GM21619 (cell line): ENCODE measurements around the gene FUT6.

Experiments used
- ATAC-seq: cut with Tn5 transposase; IDR thresholded peaks from one replicate; pipeline ENCODE4 v1.9.1; 2021; ENCODE audit not compliant: unreplicated experiment

FUT6 gene

GRCh38 chr19:5828661-5829566, 10.6 kb downstream of the FUT6 start:
- no peak for ATAC-seq

- peak; percentile 51 for ATAC-seq
Observed at GRCh38 chr19:5827891-5828660, 11.4 kb downstream of the FUT6 start.

DNA sequence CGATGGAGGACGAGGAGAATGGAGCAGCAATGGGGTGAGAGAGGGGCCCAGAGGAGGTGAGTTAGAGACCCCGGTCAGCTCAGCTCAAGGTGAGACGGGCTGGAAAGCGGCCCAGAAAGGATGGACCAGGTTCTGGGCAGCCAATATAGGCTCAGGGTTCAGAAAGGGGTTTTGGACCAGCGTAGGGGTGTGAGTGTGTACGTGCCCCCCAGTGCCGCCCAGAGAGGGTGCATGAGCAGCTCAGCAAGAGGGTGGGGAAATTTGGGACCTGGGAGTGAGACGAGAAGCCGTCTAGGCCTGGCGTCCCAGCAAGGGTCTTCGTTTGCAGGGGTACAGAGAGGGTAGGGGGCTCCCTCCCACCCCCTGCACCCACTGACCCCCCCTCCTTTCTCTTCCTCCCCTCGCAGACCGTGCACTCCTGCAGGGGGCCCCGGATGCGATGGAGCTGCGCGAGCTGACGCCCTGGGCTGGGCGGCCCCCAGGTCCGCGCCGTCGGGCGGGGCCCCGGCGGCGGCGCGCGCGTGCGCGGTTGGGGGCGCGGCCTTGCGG, 12.1 kb downstream of the FUT6 start:
- peak; percentile 35 for ATAC-seq

DNA sequence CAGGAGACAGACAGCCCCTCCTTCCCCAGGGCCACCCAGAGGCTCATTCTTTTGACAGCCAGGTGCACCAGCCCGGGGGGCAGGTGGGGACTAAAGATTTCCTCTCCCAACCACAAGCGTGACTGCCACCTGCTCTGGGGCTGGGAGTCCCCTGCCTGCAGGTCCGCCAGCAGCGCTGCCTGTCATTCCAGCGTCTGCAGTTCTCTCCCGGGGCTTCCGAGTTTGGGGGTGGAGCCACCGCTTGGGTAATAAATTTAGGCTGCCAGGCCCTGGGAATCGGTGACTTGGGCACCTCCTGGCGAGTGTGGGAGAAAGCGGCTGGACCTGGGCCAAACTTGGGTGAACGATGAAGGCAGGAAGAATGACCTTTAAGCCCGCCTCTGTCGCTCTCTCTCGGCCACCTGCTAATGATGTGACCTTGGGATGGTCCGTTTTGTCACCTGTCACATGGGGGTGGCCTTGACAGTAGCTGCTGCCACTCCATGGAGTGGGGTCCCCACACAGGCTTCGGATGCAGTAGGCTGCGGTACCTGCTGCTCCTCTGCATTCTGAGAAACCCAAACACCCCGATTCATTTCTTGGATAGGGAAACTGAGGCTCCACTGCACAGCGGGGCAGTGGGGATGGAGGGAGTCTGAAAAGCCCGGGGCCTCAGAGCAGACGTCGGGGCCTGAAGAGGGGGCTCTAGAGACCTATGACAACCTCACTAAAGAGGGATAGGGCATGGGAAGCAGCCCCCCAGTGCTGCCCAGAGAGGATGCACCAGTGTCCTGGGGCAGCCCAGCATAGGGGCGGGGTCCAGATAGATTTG, 12.8 kb downstream of the FUT6 start:
- no peak for ATAC-seq

DNA sequence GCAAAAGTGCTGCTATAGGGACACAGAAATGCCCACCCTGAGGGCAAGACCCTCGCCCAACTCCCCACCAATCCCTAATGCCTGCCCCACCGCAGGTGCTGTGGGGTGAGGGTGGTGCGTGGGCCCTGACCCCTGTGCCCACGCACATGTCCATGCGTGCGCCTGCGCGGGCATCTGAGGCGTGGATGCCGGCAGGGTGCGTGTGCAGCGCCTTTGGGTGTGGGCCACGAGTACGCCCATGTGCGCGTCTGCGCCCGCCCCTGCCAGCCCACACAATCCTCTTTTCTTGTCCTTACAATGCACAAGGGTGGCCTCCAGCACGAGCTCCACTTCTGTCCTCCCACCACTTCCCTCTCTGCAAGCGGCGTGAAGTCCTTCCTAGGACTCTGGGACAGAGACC, 14.3 kb downstream of the FUT6 start:
- no peak for ATAC-seq

GRCh38 chr19:5824751-5825150, 14.8 kb downstream of the FUT6 start:
- no peak for ATAC-seq

DNA sequence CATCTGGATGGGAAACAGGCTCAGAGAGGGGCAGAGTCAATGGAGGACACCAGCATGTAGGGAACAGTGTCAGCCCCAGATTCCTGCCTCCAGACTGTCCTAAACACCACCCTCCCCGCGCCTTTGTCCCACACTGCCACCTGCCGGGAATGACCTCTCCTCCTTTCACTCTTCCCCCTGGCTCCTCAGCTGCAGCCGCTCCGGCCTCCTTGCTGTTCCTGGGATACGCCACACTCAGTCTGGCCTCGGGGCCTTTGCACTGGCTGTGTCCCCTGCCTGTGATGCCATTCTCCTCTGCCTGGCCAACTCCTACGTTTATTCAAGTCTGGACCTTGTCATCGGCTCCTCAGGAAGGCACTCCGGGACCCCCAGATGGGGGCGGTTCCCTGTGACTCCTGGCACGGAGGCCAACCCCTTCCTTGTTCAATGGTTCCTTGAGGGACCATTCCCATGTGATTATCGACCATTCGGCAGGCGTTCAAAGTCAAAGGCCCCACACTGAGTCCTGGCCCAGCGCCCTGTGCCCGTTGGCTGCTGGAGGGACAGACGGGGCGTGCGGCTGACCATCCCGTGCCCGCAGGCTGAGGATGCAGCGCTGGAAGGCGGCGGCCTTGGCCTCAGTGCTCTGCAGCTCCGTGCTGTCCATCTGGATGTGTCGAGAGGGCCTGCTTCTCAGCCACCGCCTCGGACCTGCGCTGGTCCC, 15.8 kb downstream of the FUT6 start:
- no peak for ATAC-seq

DNA sequence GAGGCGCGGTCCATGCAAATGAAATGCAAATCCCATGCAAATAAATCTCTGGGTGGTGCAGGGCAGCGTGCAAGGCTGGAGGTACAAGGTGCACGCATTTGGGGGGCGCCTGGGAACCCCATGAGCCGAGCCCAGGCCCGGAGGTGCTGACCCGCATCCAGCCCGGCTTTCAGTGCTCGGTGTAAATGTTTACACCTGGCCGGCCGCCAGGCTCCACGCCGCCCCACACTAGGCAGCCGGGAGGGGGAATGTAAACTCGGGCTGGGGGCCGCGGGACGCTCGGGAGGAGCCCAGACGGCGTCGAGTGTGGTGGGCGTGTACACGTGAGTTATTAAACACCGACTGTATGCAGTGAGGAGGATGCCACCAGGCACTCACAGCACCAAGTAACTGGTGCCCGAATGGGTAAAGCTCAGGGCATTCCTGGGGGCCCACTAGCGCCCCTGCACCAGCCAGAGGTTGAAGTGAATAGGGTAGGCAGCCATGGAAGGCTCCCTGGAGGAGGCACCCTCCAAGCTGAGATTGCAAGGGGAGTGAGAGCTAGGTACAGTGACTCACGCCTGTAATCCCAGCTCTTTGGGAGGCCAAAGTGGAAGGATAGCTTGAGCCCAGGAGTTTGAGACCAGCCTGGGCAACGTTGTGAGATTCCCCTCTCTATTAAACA, 17.2 kb downstream of the FUT6 start:
- ATAC-seq, result no peak

- no peak for ATAC-seq
Observed at GRCh38 chr19:5821521-5822180, 17.9 kb downstream of the FUT6 start.

DNA sequence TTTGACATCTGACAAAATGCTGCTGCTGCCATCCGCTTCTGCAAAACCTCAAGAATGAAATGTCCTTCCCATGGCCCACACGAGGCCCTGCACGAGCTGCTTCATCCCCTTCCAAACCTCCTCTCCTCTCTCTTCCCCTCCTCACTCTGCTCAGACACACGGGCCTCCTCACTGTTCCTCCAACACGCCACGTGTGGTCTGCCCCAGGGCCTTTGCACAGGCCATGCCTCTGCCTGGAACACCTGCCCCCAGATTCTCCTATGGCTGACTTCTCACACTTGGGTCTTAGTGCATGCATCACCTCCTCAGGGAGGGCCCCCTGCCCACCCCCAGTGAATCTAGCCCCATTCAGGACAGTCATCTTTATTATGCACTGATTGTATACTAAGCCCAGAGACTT, 18.7 kb downstream of the FUT6 start:
- no peak for ATAC-seq

GRCh38 chr19:5818594-5818993, 20.9 kb downstream of the FUT6 start:
- ATAC-seq, result no peak

DNA sequence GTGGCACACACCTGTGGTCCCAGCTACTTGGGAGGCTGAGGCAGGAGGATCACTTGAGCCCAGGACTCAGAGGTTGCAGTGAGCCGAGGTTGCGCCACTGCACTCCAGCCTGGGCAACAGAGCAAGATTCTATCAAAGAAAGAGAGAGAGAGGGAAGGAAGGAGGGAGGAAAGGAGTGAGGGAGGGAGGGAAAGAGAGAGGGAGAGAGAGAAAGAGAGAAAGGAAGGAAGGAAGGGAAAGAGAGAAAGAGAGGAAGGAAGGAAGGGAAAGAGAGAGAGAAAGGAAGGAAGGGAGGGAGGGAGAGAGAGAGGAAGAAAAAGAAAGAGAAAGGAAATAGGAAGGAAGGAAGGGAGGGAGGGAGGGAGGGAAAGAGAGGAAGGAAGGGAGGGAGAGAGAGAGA, 22.3 kb downstream of the FUT6 start:
- ATAC-seq, result no peak

- no peak for ATAC-seq
Observed at GRCh38 chr19:5814852-5815246, 24.7 kb downstream of the FUT6 start.

DNA sequence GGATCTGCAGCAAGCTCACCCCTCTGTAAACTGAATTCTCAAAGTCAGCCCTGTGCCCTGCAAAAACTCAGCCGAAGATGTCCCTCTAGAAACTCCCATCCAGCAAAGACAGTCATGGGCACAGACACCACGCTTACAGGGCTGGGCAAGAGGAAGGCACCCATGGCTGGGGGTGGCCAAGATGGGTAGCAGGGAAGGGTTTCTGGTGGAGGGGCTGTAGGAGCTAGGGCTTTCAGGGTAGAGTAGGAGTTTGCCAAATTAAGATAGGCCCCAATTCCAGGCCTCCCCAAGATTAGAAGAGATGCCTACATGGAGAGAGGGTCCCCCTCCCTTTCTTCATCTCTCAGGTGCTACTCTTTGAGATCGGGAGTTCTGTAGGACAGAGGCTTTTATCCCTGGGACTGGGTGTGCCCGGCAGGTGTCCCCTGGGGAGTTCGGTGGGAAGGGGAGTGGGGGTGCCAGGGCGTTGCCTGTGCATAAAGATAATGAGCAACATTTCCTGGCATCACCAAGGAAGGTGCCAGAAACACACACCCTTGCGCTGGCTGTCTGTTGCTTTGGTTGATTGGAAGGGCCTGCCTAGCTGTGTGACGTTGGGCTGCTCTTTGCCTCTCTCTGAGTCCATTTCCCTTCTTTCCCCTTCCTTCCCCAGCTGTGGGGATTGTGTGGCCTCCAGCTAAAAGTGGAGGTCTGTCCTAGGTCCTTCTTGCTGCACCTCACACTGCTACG, 25.2 kb downstream of the FUT6 start:
- ATAC-seq, result no peak

GRCh38 chr19:5811117-5811516, 28.4 kb downstream of the FUT6 start:
- ATAC-seq, result no peak

- no peak for ATAC-seq
Observed at GRCh38 chr19:5809469-5809868, 30.0 kb downstream of the FUT6 start.

DNA sequence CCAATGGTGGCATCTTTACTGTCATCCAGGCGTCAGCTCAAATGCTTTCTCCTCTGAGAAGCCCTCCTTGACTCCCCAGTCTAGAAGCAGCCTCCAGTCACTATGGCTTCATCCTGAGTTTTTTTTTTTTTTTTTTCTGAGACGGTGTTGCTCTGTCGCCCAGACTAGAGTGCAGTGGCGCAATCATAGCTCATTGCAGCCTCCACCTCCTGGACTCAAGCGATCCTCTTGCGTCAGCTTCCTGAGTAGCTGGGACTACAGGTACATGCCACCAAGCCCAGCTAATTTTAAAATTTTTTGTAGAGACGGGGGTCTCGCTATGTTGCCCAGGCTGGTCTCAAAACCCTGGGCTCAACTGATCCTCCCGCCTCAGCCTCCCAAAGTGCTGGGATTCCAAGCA, 30.4 kb downstream of the FUT6 start:
- ATAC-seq, result no peak

DNA sequence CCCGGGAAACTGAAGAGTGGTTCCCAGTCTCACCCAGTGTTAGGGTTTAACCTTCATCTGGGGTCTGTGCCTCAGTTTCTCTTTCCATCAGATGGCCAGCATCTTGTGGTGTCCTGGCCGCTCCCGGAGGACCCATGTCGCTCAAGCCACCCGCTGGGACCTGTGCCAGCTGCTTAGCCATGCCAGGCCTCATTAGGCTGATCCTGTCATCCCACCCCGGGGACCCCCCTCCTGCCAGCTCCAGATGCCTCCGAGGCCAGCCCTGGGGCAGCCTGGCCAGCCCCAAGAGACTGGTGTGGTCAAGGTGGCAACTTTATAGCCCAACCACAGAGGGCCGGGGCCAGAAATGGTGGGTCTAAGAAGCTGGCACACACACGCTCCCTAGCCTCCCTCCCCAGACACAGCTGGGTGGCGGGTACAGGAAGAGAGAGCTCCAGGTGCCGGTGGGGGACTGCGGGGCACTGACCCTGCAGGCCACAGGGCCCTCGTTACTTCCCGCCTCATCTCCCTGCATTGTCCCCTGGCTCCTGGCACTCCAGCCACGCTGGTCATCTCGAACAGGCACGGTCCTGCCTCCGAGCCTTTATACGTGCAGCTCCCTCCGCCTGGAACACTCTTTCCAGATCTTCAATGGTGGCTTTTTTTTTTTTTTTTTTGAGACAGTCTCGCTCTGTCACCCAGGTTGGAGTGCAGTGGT, 31.2 kb downstream of the FUT6 start:
- ATAC-seq, result no peak
